ENCODE data around the gene ELANE.

DNA sequence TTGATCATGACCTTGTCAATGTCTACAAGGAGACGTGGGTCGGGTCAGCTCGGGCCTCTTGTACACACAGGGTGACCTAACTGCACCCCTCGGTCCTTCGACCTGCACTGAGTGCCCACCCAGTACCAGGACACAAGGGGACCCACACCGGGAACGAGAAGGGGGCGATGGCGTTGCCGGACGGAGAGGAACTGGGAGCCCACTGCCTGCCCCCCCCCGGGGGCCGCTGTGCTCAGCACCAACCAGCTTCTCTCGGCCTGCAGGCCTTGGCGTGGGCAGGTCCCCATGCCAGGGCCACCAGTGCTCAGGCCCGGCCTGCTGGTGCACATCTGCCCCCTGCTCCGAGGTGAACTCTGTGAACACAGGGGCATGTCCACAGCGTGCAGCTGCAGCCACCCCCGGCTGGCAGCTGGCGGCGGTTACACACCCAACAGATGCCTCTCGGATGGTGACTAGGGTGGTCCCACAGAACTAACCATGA, 21.5 kb downstream of the ELANE start:
- no peak for TF ChIP-seq TAF1 (IDR thresholded peaks at IDR 0.05; ENCODE audit: control insufficient read depth, extremely low read depth, insufficient read depth, low read length, severe bottlenecking)
- TF ChIP-seq TEAD4 (IDR thresholded peaks at IDR 0.05; ENCODE audit: low read length), result no peak
- TF ChIP-seq TEAD4 (CRISPR knock-in tag; IDR thresholded peaks at IDR 0.05; ENCODE audit: borderline replicate concordance), result no peak
- TF ChIP-seq ZFP36 (IDR thresholded peaks at IDR 0.05; ENCODE audit: low read depth, low read length, partially characterized antibody), result no peak
- no peak for TF ChIP-seq TEAD2 (tag; IDR thresholded peaks at IDR 0.05)
